Stimulated activated memory B cell treated with anti-CD40 and anti-IgM and Interleukin-4, amounts not matched to agents 10 μg/mL and 1 μg/mL and 100 μg/mL, for 72 hours (primary cell): ENCODE measurements around the gene FOXK1.

Experiments used
- ATAC-seq: fragments of 150-1000 bp; cut with Tn5 transposase; 2 replicates; pipeline ENCODE4 v1.10.0; 2021
- H3K27ac Mint-ChIP-seq: one replicate; pipeline ENCODE4 v1.8.0; 2022; ENCODE audit warnings: mild to moderate bottlenecking, mixed read lengths
- H3K27me3 Mint-ChIP-seq: one replicate; pipeline ENCODE4 v1.8.0; 2022; ENCODE audit warnings: mixed read lengths
- H3K36me3 Mint-ChIP-seq: one replicate; pipeline ENCODE4 v1.8.0; 2022; ENCODE audit warnings: mixed read lengths
- H3K4me1 Mint-ChIP-seq: one replicate; pipeline ENCODE4 v1.8.0; 2022; ENCODE audit warnings: mixed read lengths
- H3K4me3 Mint-ChIP-seq: one replicate; pipeline ENCODE4 v1.8.0; 2022; ENCODE audit warnings: mild to moderate bottlenecking, moderate library complexity, mixed read lengths
- H3K9me3 Mint-ChIP-seq: one replicate; pipeline ENCODE4 v1.8.0; 2022; ENCODE audit warnings: mixed read lengths

The FOXK1 gene

GRCh38 chr7:4781366-4782069, 99.4 kb downstream of the FOXK1 start:
- Mint-ChIP-seq H3K4me3 (no peak overlapping the region), H3K27ac (no peak overlapping the region)

GRCh38 chr7:4782333-4783291, 100.5 kb downstream of the FOXK1 start:
- H3K27me3 Mint-ChIP-seq = no peaks in the 10 kb centered on the region
- no peak overlapping the region for H3K27ac Mint-ChIP-seq
- ATAC-seq = no peak
- no peak overlapping the region for H3K4me3 Mint-ChIP-seq
- H3K36me3 Mint-ChIP-seq = peaks cover 29% of the 10 kb centered on the region
- peaks cover 9% of the 10 kb centered on the region for H3K4me1 Mint-ChIP-seq
- no peaks in the 10 kb centered on the region for H3K9me3 Mint-ChIP-seq

More at GRCh38 chr7:4781366-4782069, 99.4 kb downstream of the FOXK1 start:
- no peaks in the 10 kb centered on the region for H3K27me3 Mint-ChIP-seq
- H3K36me3 Mint-ChIP-seq = peaks cover 25% of the 10 kb centered on the region
- no peak for ATAC-seq
- H3K9me3 Mint-ChIP-seq = no peaks in the 10 kb centered on the region
- H3K4me1 Mint-ChIP-seq = peaks cover 18% of the 10 kb centered on the region

GRCh38 chr7:4783292-4783652, 101.2 kb downstream of the FOXK1 start:
- no peaks in the 10 kb centered on the region for H3K9me3 Mint-ChIP-seq
- H3K27me3 Mint-ChIP-seq = no peaks in the 10 kb centered on the region
- H3K27ac Mint-ChIP-seq = no peak overlapping the region
- peaks cover 3% of the 10 kb centered on the region for H3K4me1 Mint-ChIP-seq
- H3K36me3 Mint-ChIP-seq = peaks cover 30% of the 10 kb centered on the region
- no peak overlapping the region for H3K4me3 Mint-ChIP-seq
- no peak for ATAC-seq

GRCh38 chr7:4783762-4784351, 101.8 kb downstream of the FOXK1 start:
- H3K4me1 Mint-ChIP-seq = no peaks in the 10 kb centered on the region

GRCh38 chr7:4784799-4785198, 102.7 kb downstream of the FOXK1 start:
- Mint-ChIP-seq H3K9me3 (no peaks in the 10 kb centered on the region), H3K27me3 (no peaks in the 10 kb centered on the region), H3K36me3 (peaks cover 40% of the 10 kb centered on the region), H3K4me3 (no peak overlapping the region), H3K27ac (no peak overlapping the region), H3K4me1 (no peaks in the 10 kb centered on the region)
- ATAC-seq = no peak

More at GRCh38 chr7:4783762-4784351, 101.8 kb downstream of the FOXK1 start:
- Mint-ChIP-seq H3K9me3 (no peaks in the 10 kb centered on the region), H3K4me3 (no peak overlapping the region), H3K27ac (no peak overlapping the region), H3K36me3 (peaks cover 33% of the 10 kb centered on the region), H3K27me3 (no peaks in the 10 kb centered on the region)
- ATAC-seq = no peak

GRCh38 chr7:4785371-4785770, 103.3 kb downstream of the FOXK1 start:
- no peak overlapping the region for H3K27ac Mint-ChIP-seq
- ATAC-seq = no peak
- H3K36me3 Mint-ChIP-seq = peaks cover 46% of the 10 kb centered on the region
- H3K9me3 Mint-ChIP-seq = no peaks in the 10 kb centered on the region
- H3K4me1 Mint-ChIP-seq = no peaks in the 10 kb centered on the region
- no peaks in the 10 kb centered on the region for H3K27me3 Mint-ChIP-seq
- no peak overlapping the region for H3K4me3 Mint-ChIP-seq

- Mint-ChIP-seq H3K4me3 (no peak overlapping the region), H3K27me3 (no peaks in the 10 kb centered on the region), H3K9me3 (no peaks in the 10 kb centered on the region), H3K4me1 (no peaks in the 10 kb centered on the region), H3K36me3 (peaks cover 49% of the 10 kb centered on the region), H3K27ac (no peak overlapping the region)
- ATAC-seq = no peak
Observed at GRCh38 chr7:4786015-4786414, 103.9 kb downstream of the FOXK1 start.

- Mint-ChIP-seq H3K36me3 (peaks cover 49% of the 10 kb centered on the region), H3K4me3 (no peak overlapping the region), H3K9me3 (no peaks in the 10 kb centered on the region), H3K27ac (no peak overlapping the region), H3K4me1 (peaks cover 5% of the 10 kb centered on the region), H3K27me3 (no peaks in the 10 kb centered on the region)
- ATAC-seq = no peak
Observed at GRCh38 chr7:4787541-4787940, 105.4 kb downstream of the FOXK1 start.

- H3K27me3 Mint-ChIP-seq = no peaks in the 10 kb centered on the region
- peaks cover 5% of the 10 kb centered on the region for H3K4me1 Mint-ChIP-seq
- no peaks in the 10 kb centered on the region for H3K9me3 Mint-ChIP-seq
- no peak overlapping the region for H3K4me3 Mint-ChIP-seq
- no peak overlapping the region for H3K27ac Mint-ChIP-seq
- no peak for ATAC-seq
- H3K36me3 Mint-ChIP-seq = peaks cover 49% of the 10 kb centered on the region
Observed at GRCh38 chr7:4787947-4788626, 106.0 kb downstream of the FOXK1 start.

- Mint-ChIP-seq H3K27ac (no peak overlapping the region), H3K9me3 (no peaks in the 10 kb centered on the region), H3K27me3 (no peaks in the 10 kb centered on the region), H3K4me1 (peaks cover 5% of the 10 kb centered on the region), H3K4me3 (no peak overlapping the region), H3K36me3 (peaks cover 50% of the 10 kb centered on the region)
- ATAC-seq = no peak
Observed at GRCh38 chr7:4788627-4789189, 106.6 kb downstream of the FOXK1 start.

- no peaks in the 10 kb centered on the region for H3K27me3 Mint-ChIP-seq
- peaks cover 58% of the 10 kb centered on the region for H3K36me3 Mint-ChIP-seq
- no peak for ATAC-seq
- no peaks in the 10 kb centered on the region for H3K9me3 Mint-ChIP-seq
- H3K4me1 Mint-ChIP-seq = peaks cover 5% of the 10 kb centered on the region
- no peak overlapping the region for H3K27ac Mint-ChIP-seq
- no peak overlapping the region for H3K4me3 Mint-ChIP-seq
Observed at GRCh38 chr7:4789194-4790077, 107.3 kb downstream of the FOXK1 start.

GRCh38 chr7:4790078-4790465, 108.0 kb downstream of the FOXK1 start:
- Mint-ChIP-seq H3K9me3 (no peaks in the 10 kb centered on the region), H3K36me3 (peaks cover 61% of the 10 kb centered on the region), H3K27me3 (no peaks in the 10 kb centered on the region), H3K4me1 (peaks cover 5% of the 10 kb centered on the region), H3K4me3 (no peak overlapping the region), H3K27ac (no peak overlapping the region)
- no peak for ATAC-seq

- peaks cover 5% of the 10 kb centered on the region for H3K4me1 Mint-ChIP-seq
- no peaks in the 10 kb centered on the region for H3K27me3 Mint-ChIP-seq
Observed at GRCh38 chr7:4790516-4790991, 108.5 kb downstream of the FOXK1 start.

More at GRCh38 chr7:4790516-4790991, 108.5 kb downstream of the FOXK1 start:
- Mint-ChIP-seq H3K9me3 (no peaks in the 10 kb centered on the region), H3K36me3 (peaks cover 61% of the 10 kb centered on the region), H3K27ac (no peak overlapping the region), H3K4me3 (no peak overlapping the region)
- no peak for ATAC-seq
